OCI-LY3 (cell line): Measurements from ENCODE around the gene S100A6.

Experiments
- H2AFZ ChIP-seq: fragments of 200-600, 300-600 bp; shearing (Covaris generic); 2 replicates; pipeline ENCODE4 v1.6.0; 2014; ENCODE audit warnings: antibody characterized with exemption, low read depth, low read length
- H3K27ac ChIP-seq: fragments of 200-600, 300-600 bp; sonication (generic); 2 replicates; pipeline ENCODE4 v1.5.1; 2014; ENCODE audit warnings: mild to moderate bottlenecking, low read length, moderate library complexity, mixed read lengths
- H3K27me3 ChIP-seq: fragments of 200-600, 300-600 bp; sonication (generic); 2 replicates; pipeline ENCODE4 v1.6.1; 2014; ENCODE audit warnings: low read depth, low read length, mixed read lengths
- H3K36me3 ChIP-seq: fragments of 200-600, 300-600 bp; sonication (generic); replicated peaks from 2 replicates; pipeline ENCODE3; 2014; ENCODE audit warnings: low read depth, low read length, mixed read lengths
- H3K4me1 ChIP-seq: fragments of 300-600, 200-600 bp; sonication (generic); 2 replicates; pipeline ENCODE4 v1.6.1; 2014; ENCODE audit warnings: low read length, mixed read lengths
- H3K4me2 ChIP-seq: fragments of 200-600, 300-600 bp; sonication (generic); 2 replicates; pipeline ENCODE4 v1.6.1; 2014; ENCODE audit warnings: low read length, mixed read lengths
- H3K4me3 ChIP-seq: fragments of 300-600, 200-600 bp; sonication (generic); 2 replicates; pipeline ENCODE4 v1.5.1; 2014; ENCODE audit warnings: antibody characterized with exemption, mild to moderate bottlenecking, low read length, moderate library complexity
- H3K79me2 ChIP-seq: fragments of 300-600, 200-600 bp; shearing (Covaris generic); 2 replicates; pipeline ENCODE4 v1.6.1; 2014; ENCODE audit warnings: mild to moderate bottlenecking, low read length, mixed read lengths
- H3K9ac ChIP-seq: fragments of 300-600, 200-600 bp; shearing (Covaris generic); 2 replicates; pipeline ENCODE4 v1.6.0; 2014; ENCODE audit warnings: mild to moderate bottlenecking, low read length, moderate library complexity
- H3K9me3 ChIP-seq: fragments of 200-600, 300-600 bp; shearing (Covaris generic); 2 replicates; pipeline ENCODE4 v1.6.1; 2014; ENCODE audit warnings: low read length, mixed read lengths; ENCODE audit not compliant: insufficient read depth
- H4K20me1 ChIP-seq: fragments of 200-600, 300-600 bp; sonication (generic); 2 replicates; pipeline ENCODE4 v1.6.1; 2016; ENCODE audit warnings: low read length, mixed read lengths; ENCODE audit not compliant: insufficient read depth
- CTCF ChIP-seq: fragments of 200-600, 300-600 bp; sonication (generic); IDR thresholded peaks from 2 replicates; pipeline ENCODE4 v1.5.1; 2014; ENCODE audit warnings: antibody characterized with exemption, low read length, low read depth
- EZH2phosphoT487 ChIP-seq: fragments of 200-600 bp; shearing (Covaris generic); IDR thresholded peaks from 2 replicates; pipeline ENCODE4 v1.6.1; 2018; ENCODE audit warnings: antibody characterized with exemption, mixed run types, low read depth

The S100A6 gene

GRCh38 chr1:153519242-153519641 lies 16.5 kb downstream of the S100A6 start:
- H3K4me1 ChIP-seq: peaks cover 4% of the 10 kb centered on the region; the same call in 1 of the 2 replicates
- no peak overlapping the region for H3K4me2 ChIP-seq
- no peaks in the 10 kb centered on the region for H3K27me3 ChIP-seq
- H3K4me3 ChIP-seq: no peak overlapping the region
- TF ChIP-seq EZH2phosphoT487 (no peak), CTCF (no peak)
- no peak overlapping the region for H2AFZ ChIP-seq
- H3K9ac ChIP-seq: no peak overlapping the region
- no peaks in the 10 kb centered on the region for H3K36me3 ChIP-seq
- H3K27ac ChIP-seq: no peak overlapping the region
- no peaks in the 10 kb centered on the region for H3K9me3 ChIP-seq
- H3K79me2 ChIP-seq: no peaks in the 10 kb centered on the region
- no peaks in the 10 kb centered on the region for H4K20me1 ChIP-seq

- peaks cover 11% of the 10 kb centered on the region for H3K4me1 ChIP-seq
- TF ChIP-seq CTCF (no peak), EZH2phosphoT487 (no peak)
- H3K4me2 ChIP-seq: no peak overlapping the region
- no peaks in the 10 kb centered on the region for H3K9me3 ChIP-seq
- H2AFZ ChIP-seq: no peak overlapping the region; the same call in 1 of the 2 replicates
- no peaks in the 10 kb centered on the region for H4K20me1 ChIP-seq
- H3K27ac ChIP-seq: no peak overlapping the region
- no peaks in the 10 kb centered on the region for H3K27me3 ChIP-seq
- no peak overlapping the region for H3K9ac ChIP-seq
- no peak overlapping the region for H3K4me3 ChIP-seq
- H3K36me3 ChIP-seq: no peaks in the 10 kb centered on the region
- H3K79me2 ChIP-seq: no peaks in the 10 kb centered on the region
These were observed 20.0 kb downstream of the S100A6 start for GRCh38 chr1:153515504-153516394.

GRCh38 chr1:153513666-153514065 lies 22.1 kb downstream of the S100A6 start:
- no peaks in the 10 kb centered on the region for H3K9me3 ChIP-seq
- no peaks in the 10 kb centered on the region for H3K36me3 ChIP-seq
- H3K79me2 ChIP-seq: no peaks in the 10 kb centered on the region
- no peaks in the 10 kb centered on the region for H4K20me1 ChIP-seq
- H3K4me2 ChIP-seq: no peak overlapping the region
- H3K4me3 ChIP-seq: no peak overlapping the region
- H3K27me3 ChIP-seq: no peaks in the 10 kb centered on the region
- TF ChIP-seq EZH2phosphoT487 (no peak), CTCF (no peak)
- H3K27ac ChIP-seq: no peak overlapping the region
- H3K9ac ChIP-seq: no peak overlapping the region
- H2AFZ ChIP-seq: no peak overlapping the region
- peaks cover 14% of the 10 kb centered on the region for H3K4me1 ChIP-seq

- Histone ChIP-seq H3K27me3 (no peaks in the 10 kb centered on the region), H3K79me2 (no peaks in the 10 kb centered on the region), H2AFZ (no peak overlapping the region), H3K4me3 (no peak overlapping the region), H3K36me3 (no peaks in the 10 kb centered on the region), H4K20me1 (no peaks in the 10 kb centered on the region), H3K9ac (no peak overlapping the region), H3K27ac (no peak overlapping the region), H3K4me1 (peaks cover 11% of the 10 kb centered on the region), H3K9me3 (no peaks in the 10 kb centered on the region), H3K4me2 (no peak overlapping the region)
- TF ChIP-seq EZH2phosphoT487 (no peak), CTCF (peak; percentile 37)
These were observed 22.8 kb downstream of the S100A6 start for GRCh38 chr1:153513023-153513422.
